NB4 (cell line): ENCODE results near the gene DOC2B.
"Not testable (repeated sequence)": the region's sequence is repeated elsewhere in the genome, so short reads cannot be mapped to it uniquely, and the experiment has no call there.

Experiments used
- DNase-seq: peaks from one replicate; pipeline ENCODE4 v3.0.0; 2010; ENCODE audit warnings: low read depth
- H3K4me3 ChIP-seq: one replicate; pipeline ENCODE4 v1.5.1; 2011; ENCODE audit warnings: mild to moderate bottlenecking, low read depth, low read length, moderate library complexity
- CTCF ChIP-seq: IDR thresholded peaks from one replicate; pipeline ENCODE4 v1.5.1; 2012; ENCODE audit warnings: low read depth, low read length
- MYC ChIP-seq: IDR thresholded peaks from 2 replicates; pipeline ENCODE4 v1.6.1; 2011; ENCODE audit warnings: low read depth, low read length
- POLR2A ChIP-seq: IDR thresholded peaks from 2 replicates; pipeline ENCODE4 v1.6.1; 2011; ENCODE audit warnings: mild to moderate bottlenecking; ENCODE audit not compliant: insufficient read length; ENCODE audit errors: extremely low read depth
- TF ChIP-seq, protein P1 (sequence below): IDR thresholded peaks from 2 replicates; pipeline ENCODE4 v1.6.1; 2011; ENCODE audit warnings: low read depth, low read length

The DOC2B gene

DNA sequence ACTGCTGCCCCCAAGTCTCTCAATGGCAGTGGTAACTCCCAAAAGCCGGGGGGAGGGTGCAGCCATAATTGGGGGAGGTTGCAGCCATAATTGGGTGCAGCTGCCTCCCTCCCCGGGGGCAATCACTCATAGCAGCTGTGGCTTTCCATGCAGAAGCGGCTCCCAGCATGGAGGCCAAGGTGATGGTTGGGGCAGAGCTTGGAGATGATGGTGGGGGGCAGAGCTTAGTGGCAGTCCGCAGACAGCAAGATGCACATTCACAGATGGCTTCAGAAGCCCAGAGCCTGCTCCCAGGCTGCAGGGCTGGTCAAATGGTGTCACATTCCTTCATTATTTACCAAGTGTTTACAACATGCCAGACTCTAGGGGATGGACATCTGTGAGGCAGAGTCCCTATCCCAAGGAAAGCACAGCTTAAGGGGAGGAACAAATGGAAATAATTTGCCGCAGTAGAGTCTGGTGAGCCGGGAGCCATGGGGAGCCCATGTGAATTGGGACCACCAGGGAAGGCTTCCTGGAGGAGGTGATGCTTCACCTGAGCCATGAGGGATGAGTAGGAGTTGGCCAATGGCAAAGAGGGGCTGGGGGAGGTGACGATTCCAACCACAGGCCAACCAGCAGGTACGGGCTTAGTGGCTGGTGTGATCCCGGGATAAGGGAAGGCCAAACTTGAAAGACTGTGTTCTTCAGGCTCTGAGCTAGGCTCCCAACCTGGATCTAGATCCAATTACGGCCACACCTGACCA, 8.1 kb downstream of the DOC2B start:
- TF ChIP-seq MYC: no peak
- no peak for TF ChIP-seq POLR2A
- TF ChIP-seq, protein P1, sequence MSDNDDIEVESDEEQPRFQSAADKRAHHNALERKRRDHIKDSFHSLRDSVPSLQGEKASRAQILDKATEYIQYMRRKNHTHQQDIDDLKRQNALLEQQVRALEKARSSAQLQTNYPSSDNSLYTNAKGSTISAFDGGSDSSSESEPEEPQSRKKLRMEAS: no peak
- no peak for TF ChIP-seq CTCF
- H3K4me3 ChIP-seq: no peak overlapping the region
- no peak for DNase-seq

DNA sequence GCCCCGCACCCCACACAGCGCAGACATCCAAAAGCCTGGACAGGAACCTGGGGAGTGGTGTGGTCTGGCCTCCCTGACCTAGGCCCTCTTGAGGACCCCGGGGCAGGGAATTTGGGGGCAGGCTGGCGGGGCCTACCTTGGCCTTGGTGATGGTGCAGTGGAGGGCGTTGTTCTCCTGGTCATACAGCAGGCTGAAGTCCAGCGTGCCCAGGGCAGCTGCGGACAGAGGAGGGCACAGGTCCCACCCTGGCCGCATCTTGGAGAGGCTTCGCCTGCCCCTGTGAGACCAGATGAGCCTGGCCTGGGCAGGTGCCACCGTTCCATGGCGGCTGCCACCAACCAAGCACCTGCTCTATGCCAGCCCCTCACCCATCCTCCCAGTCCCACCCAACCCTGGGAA, 9.0 kb downstream of the DOC2B start:
- no peak overlapping the region for H3K4me3 ChIP-seq
- no peak for DNase-seq
- no peak for TF ChIP-seq CTCF
- TF ChIP-seq, protein P1: no peak
- no peak for TF ChIP-seq POLR2A
- TF ChIP-seq MYC: no peak

- H3K4me3 ChIP-seq: no peak overlapping the region
- TF ChIP-seq CTCF (no peak), POLR2A (no peak), MYC (no peak)
- TF ChIP-seq, protein P1: no peak
- no peak for DNase-seq
These were observed 9.6 kb downstream of the DOC2B start for GRCh38 chr17:171871-172270.

DNA sequence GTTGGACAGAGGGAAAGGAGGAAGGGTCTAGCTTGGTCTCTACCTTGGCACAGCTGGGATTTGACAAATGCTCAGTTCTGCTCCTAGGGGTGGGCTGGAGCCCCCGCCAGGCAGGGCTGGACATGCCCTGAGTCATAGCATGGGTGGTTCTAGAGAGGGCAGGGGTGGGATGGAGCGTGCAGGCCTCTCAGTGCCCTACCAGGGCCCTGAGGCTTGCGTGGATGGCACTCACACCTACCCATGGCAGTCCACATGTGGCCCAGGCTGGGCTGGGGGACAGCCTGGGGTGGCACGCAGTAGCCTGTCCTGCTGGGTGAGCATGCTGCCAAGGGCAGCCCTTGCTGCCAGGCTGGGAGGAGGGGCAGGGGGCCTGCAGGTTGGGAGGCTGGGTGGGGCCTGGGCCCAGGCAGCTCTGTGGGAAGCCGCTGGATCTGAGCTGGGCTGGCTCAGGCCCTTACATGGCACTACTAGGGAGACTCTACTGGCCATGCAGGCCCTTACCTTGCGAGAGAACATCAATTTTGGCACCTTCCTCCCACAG, 11.2 kb downstream of the DOC2B start:
- TF ChIP-seq MYC (no peak), POLR2A (no peak), CTCF (no peak)
- TF ChIP-seq, protein P1: no peak
- no peak overlapping the region for H3K4me3 ChIP-seq
- no peak for DNase-seq

GRCh38 chr17:168614-169013, 12.8 kb downstream of the DOC2B start:
- not testable (repeated sequence) for DNase-seq, H3K4me3 ChIP-seq

- TF ChIP-seq MYC: no peak
- no peak for TF ChIP-seq CTCF
- no peak for TF ChIP-seq POLR2A
- TF ChIP-seq, protein P1: no peak
- no peak for DNase-seq
- no peak overlapping the region for H3K4me3 ChIP-seq
These were observed 15.5 kb downstream of the DOC2B start for GRCh38 chr17:165939-166338.
